UCSD-AML1 (cell line): ENCODE data around the gene ZNF467.

ENCODE experiments used
- DNase-seq: peaks from one replicate; lab custom pipeline; 2025; ENCODE audit not compliant: unreplicated experiment; lab: John Stamatoyannopoulos, UW

Gene ZNF467

DNA sequence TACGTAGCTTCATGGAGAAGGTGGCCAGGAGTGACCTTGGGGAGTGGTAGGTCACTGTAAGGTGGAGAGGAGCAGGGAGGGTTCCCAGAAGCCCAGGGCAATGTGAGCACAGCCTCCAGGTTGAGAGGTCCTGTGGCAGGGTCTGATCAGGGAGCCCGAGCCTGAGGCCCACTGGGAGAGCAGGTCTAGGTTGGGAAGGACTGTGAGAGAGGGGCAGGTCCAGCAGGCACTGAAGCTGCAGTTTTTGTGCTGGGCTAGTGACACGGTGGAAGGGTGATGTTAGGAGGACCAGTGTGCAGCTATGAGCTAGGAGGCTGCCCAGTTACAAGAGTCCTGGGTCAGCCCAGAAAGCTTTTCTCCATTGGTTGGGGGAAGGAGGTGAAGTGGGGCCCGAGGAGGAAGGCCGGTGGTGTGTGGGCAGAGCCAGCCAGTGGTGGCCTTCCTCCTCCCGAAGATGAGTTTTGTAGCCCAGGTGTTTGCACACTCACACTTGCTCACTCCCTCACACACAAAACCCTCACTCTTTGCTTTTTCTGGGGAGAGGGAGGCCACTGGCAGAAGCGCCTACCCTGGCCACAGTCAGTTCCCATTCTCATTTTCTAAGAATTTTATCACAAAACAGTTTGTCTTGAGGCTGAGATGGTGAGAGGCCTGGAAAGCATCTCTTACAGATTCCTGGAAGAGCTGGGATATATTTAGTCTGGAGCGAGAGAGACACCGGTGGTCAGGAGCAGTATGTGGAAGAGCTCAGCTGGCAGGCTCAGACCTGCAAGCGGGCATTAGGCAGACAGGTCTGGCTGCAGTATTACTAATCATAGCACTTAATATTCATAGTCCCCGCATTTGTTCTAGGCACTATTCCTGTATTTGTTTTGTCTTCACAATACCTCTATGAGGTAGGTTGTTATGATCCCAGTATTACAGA, 57.1 kb downstream of the ZNF467 start:
- no peak for DNase-seq

DNA sequence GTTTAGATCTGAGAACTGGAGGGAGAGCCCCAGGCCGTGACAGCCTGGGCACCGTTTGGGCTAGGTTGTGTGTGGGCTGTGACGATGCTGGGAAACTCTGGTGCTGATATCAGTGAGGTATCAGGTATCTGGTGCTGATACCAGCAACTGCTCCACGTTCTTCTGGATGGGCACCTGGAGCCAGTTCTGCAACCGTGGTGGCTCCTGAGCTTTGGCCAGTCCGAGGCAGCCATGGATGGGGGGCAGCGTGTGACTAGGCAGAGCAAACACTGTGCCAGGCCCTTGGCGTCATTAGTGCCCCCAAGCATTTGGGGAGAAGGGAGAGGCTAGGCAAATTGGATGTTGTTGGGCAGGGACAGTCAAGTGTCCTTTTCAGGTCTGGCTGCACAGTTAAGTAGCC, 57.9 kb downstream of the ZNF467 start:
- DNase-seq: no peak

DNA sequence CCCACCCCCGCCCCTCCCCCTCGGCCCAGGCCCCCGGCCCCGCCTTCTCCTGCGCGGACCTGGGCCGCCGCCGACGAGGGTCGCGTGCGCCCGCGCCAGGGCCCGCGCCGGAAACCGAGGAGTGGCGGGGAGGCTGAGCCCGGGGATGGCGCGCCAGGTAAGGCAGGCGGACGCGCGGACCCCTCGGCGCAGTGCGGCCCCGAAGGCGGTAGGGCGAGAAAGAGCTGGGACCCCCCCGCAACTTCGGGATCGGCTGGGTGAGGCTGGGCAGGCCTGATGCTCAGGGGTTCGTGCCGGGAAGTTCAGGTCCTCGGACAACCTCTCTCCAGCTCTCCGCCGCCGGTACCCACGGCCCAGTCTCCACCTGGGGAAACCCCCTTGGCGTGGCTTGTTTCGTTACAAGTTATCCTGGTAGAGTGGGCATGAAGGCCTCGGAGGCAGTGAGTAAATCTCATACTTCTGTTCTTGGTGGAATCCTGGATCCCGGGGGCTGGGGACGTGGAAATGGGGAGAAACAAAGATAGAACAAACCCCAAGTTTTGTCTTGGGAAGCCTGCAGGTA, 58.4 kb downstream of the ZNF467 start:
- no peak for DNase-seq
